Neuron (in vitro differentiated cells): ENCODE data around the gene TPPP.

ENCODE experiments used
- H2AFZ ChIP-seq: one replicate; pipeline ENCODE4 v1.6.1; 2013; ENCODE audit warnings: low read depth, mild to moderate bottlenecking, inconsistent platforms, low read length, moderate library complexity
- H3K27me3 ChIP-seq: one replicate; pipeline ENCODE4 v1.6.1; 2013; ENCODE audit warnings: low read length; ENCODE audit not compliant: insufficient read depth
- H3K36me3 ChIP-seq: one replicate; pipeline ENCODE4 v1.6.1; 2013; ENCODE audit warnings: low read length; ENCODE audit not compliant: insufficient read depth
- H3K4me1 ChIP-seq: one replicate; pipeline ENCODE4 v1.6.1; 2013; ENCODE audit warnings: low read length; ENCODE audit not compliant: insufficient read depth
- H3K4me3 ChIP-seq: 2 replicates; pipeline ENCODE4 v1.5.1; 2013; ENCODE audit warnings: mild to moderate bottlenecking, low read length, moderate library complexity
- H3K9me3 ChIP-seq: one replicate; pipeline ENCODE4 v1.6.1; 2013; ENCODE audit warnings: low read length

TPPP gene

GRCh38 chr5:670396-671270 lies 22.5 kb downstream of the TPPP start:
- H3K9me3 ChIP-seq, result no peaks in the 10 kb centered on the region
- peaks cover 29% of the 10 kb centered on the region for H3K4me1 ChIP-seq
- H3K36me3 ChIP-seq, result peaks cover 21% of the 10 kb centered on the region
- no peaks in the 10 kb centered on the region for H3K27me3 ChIP-seq
- no peak overlapping the region for H2AFZ ChIP-seq
- no peak overlapping the region for H3K4me3 ChIP-seq

GRCh38 chr5:669842-670395 lies 23.2 kb downstream of the TPPP start:
- no peak overlapping the region for H2AFZ ChIP-seq
- no peaks in the 10 kb centered on the region for H3K27me3 ChIP-seq
- H3K9me3 ChIP-seq, result no peaks in the 10 kb centered on the region
- no peak overlapping the region for H3K4me3 ChIP-seq
- peaks cover 29% of the 10 kb centered on the region for H3K4me1 ChIP-seq
- peaks cover 26% of the 10 kb centered on the region for H3K36me3 ChIP-seq

- Histone ChIP-seq H2AFZ (no peak overlapping the region), H3K4me1 (peaks cover 26% of the 10 kb centered on the region), H3K36me3 (peaks cover 33% of the 10 kb centered on the region), H3K27me3 (no peaks in the 10 kb centered on the region), H3K9me3 (no peaks in the 10 kb centered on the region), H3K4me3 (no peak overlapping the region)
These were observed 23.9 kb downstream of the TPPP start for GRCh38 chr5:669111-669841.

- H3K27me3 ChIP-seq, result no peaks in the 10 kb centered on the region
- H3K4me1 ChIP-seq, result peaks cover 18% of the 10 kb centered on the region
- H3K9me3 ChIP-seq, result no peaks in the 10 kb centered on the region
- H2AFZ ChIP-seq, result no peak overlapping the region
- peaks cover 41% of the 10 kb centered on the region for H3K36me3 ChIP-seq
- H3K4me3 ChIP-seq, result no peak overlapping the region
These were observed 24.7 kb downstream of the TPPP start for GRCh38 chr5:668283-668995.

- Histone ChIP-seq H3K4me3 (no peak overlapping the region), H3K4me1 (peaks cover 3% of the 10 kb centered on the region), H3K36me3 (peaks cover 56% of the 10 kb centered on the region), H3K9me3 (peaks cover 13% of the 10 kb centered on the region), H2AFZ (no peak overlapping the region), H3K27me3 (no peaks in the 10 kb centered on the region)
These were observed 26.2 kb downstream of the TPPP start for GRCh38 chr5:666816-667498.

- Histone ChIP-seq H2AFZ (no peak overlapping the region), H3K27me3 (no peaks in the 10 kb centered on the region), H3K4me3 (no peak overlapping the region), H3K36me3 (peaks cover 64% of the 10 kb centered on the region), H3K9me3 (peaks cover 19% of the 10 kb centered on the region), H3K4me1 (no peaks in the 10 kb centered on the region)
These were observed 27.0 kb downstream of the TPPP start for GRCh38 chr5:665956-666711.

GRCh38 chr5:665541-665955 lies 27.6 kb downstream of the TPPP start:
- no peaks in the 10 kb centered on the region for H3K4me1 ChIP-seq
- H3K27me3 ChIP-seq, result no peaks in the 10 kb centered on the region
- H3K9me3 ChIP-seq, result peaks cover 23% of the 10 kb centered on the region
- peaks cover 68% of the 10 kb centered on the region for H3K36me3 ChIP-seq
- no peak overlapping the region for H2AFZ ChIP-seq
- no peak overlapping the region for H3K4me3 ChIP-seq

GRCh38 chr5:664994-665360 lies 28.2 kb downstream of the TPPP start:
- H3K4me1 ChIP-seq, result no peaks in the 10 kb centered on the region
- H2AFZ ChIP-seq, result no peak overlapping the region
- peaks cover 72% of the 10 kb centered on the region for H3K36me3 ChIP-seq
- no peaks in the 10 kb centered on the region for H3K27me3 ChIP-seq
- no peak overlapping the region for H3K4me3 ChIP-seq
- peaks cover 27% of the 10 kb centered on the region for H3K9me3 ChIP-seq

GRCh38 chr5:664343-664993 lies 28.7 kb downstream of the TPPP start:
- Histone ChIP-seq H3K4me3 (no peak overlapping the region), H3K9me3 (peaks cover 32% of the 10 kb centered on the region), H2AFZ (no peak overlapping the region), H3K4me1 (no peaks in the 10 kb centered on the region), H3K27me3 (no peaks in the 10 kb centered on the region), H3K36me3 (peaks cover 77% of the 10 kb centered on the region)

- H2AFZ ChIP-seq, result no peak overlapping the region
- no peaks in the 10 kb centered on the region for H3K27me3 ChIP-seq
- peaks cover 39% of the 10 kb centered on the region for H3K9me3 ChIP-seq
- H3K4me3 ChIP-seq, result no peak overlapping the region
- no peaks in the 10 kb centered on the region for H3K4me1 ChIP-seq
- peaks cover 81% of the 10 kb centered on the region for H3K36me3 ChIP-seq
These were observed 29.5 kb downstream of the TPPP start for GRCh38 chr5:663436-664342.
